Stimulated activated CD8-positive, alpha-beta memory T cell treated with anti-CD3 and anti-CD28 coated beads, Interleukin-4, amount 100 ng/mL, for 1 hour (primary cell): ENCODE results near the gene PRR7.
"Not testable (repeated sequence)": the region's sequence is repeated elsewhere in the genome, so short reads cannot be mapped to it uniquely, and the experiment has no call there.

Experiments
- DNase-seq, 2 donors: peaks; one replicate each; pipeline ENCODE4 v3.0.0-alpha.2; 2020; ENCODE audit warnings: low read depth in 2 of 2, low spot score in 1 of 2

Gene PRR7

DNA sequence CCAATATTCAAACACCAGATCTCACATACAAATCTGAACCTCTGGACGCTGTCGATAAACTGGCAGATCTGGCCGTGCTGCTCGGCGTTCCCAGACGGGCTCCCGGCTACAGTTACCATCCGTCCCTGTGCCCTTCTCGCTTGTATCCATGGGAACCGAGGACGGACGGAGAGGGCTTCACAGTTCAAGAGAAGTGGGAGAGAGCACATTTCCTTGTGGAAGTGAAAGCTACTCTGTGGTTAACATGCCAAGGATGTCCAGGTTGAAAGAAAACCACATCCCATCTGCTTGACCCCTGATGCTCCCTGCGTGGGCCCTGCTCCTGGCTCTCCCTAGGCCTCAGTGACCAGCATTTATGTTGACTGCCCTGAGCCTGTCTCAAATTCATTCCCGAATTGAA is 33.2 kb downstream of the PRR7 start:
- DNase-seq, result no peak

DNA sequence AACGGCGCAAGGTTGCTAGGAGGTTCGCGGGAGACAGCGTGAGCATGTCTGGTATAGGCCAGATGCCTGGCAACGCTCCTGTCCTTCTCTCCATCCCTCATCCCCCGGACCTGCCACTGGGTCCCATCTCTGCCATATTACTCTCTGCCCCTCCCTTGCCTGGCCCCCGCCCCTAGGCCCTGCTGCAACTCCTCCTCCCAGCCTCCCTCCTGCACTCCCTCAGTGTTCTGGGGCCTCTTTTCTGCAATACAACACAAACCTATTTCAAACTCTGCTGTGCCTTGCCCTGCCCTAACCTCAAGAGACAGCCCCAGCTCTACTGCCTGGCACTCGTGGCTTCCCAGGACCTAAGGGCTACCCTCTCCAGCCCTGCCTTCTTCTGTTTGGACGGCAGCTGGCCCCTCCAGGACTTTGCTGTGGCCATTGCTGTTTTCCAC is 35.8 kb downstream of the PRR7 start:
- DNase-seq, result no peak

DNA sequence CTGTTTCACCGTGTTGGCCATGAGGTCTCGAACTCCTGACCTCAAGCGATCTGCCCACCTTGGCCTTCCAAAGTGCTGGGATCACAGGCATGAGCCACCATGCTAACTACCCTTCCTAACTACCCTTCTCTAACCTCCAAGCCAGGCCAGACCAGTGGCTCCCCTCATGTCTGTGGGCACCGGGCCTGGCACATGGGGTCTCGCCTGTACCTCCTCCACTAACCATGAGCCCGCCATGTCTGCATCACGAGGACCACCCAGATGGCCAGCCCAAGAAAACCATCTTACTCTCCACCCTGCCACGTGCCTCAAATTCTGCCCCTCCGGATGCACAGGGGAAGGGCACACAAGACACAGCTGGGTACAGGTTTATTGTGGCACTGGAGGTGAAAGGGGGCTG is 36.4 kb downstream of the PRR7 start:
- DNase-seq, result no peak

DNA sequence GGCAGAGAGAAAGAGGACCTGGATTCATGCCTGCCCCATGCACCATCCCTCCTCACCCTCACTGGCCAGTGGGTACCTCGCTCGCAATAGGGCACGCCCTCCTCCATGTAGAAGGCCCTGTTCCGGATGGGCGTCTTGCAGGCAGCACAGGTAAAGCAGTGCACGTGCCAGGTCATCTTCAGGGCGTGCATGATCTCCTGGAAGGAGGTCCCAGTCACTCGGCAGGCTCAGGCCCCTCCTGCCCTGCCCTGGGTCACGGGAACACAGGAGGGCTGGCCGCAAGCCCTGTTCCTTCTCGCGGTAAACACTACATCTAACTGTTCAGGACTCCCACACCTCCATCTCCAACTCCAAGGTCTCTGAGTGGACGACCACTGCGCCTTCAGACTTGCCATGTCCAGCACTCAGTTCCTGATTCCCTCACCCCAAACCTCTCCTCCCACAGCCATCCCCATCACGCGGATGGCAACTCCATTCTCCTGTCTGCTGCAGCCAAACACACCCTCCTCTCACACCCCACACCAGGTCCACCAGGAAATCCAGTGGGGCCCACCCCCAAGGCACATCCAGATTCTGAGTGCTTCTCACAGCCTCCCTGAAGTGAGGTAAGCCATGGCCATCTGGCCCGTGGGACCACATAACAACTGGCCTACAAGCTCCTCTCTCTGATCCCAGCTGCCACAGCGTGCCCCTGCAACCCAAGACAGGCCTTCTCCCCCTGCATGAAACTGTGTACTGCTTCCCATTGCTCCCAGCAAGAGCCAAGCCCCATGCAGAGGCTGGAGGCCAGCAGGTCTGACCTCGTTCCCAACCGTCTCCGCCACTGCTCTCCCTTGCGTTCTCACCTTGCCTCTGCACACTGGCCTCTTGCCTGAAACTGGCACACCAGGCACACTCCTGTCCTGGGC is 37.6 kb downstream of the PRR7 start:
- no peak for DNase-seq

DNA sequence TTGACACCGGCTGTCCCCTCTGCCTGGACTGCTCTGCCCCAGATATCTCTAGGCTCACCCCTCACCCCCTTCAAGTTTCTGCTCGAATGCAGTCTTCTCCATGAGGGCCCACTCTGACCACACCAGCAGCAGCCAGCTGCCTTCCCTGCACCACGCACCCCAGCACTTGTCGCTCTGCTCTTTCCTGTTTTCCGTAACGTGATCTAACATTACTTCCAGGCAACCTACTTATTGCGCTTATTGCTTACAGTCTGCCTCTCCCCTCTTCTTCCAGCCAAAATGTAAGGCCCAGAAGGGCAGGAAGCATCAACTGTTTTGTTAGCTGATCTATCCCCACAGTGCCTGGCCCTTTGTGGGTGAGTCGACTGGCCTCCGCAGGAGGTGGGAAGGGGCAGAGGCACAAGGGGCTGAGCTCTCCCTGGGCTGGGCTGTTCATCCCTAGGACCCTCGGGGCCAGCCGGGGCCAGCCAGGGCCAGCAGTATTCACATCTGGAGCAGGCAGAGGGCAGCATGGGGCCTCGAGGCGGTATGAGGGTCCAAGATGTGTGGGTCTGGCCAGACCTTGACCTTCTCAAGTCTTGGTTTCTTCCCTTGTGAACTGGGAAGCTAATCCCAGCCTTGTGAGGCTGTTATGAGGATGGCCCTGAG is 38.4 kb downstream of the PRR7 start:
- DNase-seq, result no peak

DNA sequence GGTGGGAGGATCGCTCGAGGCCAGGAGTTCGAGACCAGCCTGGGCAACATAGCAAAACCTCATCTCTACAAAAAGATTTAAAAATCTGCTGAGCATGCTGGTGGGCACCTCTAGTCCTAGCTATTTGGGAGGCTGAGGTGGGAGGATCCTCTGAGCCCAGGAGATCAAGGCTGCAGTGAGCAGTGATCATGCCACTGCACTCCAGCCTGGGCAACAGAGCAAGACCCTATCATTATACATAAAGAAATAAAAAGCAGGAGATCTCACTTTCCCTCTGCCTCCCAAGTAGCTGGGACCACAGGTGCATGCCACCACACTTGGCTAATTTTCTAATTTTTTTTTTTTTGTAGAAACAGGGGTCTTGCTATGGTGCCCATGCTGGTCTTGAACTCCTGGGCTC is 39.1 kb downstream of the PRR7 start:
- DNase-seq, result not testable (repeated sequence)

DNA sequence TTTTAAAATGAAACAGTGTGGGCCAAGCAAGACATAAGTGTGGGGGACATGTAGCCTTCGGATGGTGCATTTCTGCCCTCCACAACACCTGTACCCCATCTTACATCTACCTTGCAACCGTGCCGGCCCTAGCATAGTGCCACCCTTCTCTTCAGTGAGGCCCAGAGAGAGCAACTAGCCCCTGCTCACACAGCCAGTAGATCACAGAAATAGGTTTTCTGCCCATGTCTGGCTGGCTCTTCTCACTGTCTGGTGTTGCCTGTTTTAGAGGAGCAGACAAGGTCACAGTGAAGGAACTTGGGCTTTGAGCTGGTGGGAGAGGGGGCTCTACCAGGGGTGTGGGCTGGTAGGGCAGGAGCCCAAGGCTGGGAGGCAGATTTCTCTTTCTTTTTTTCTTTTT is 39.6 kb downstream of the PRR7 start:
- no peak for DNase-seq

DNA sequence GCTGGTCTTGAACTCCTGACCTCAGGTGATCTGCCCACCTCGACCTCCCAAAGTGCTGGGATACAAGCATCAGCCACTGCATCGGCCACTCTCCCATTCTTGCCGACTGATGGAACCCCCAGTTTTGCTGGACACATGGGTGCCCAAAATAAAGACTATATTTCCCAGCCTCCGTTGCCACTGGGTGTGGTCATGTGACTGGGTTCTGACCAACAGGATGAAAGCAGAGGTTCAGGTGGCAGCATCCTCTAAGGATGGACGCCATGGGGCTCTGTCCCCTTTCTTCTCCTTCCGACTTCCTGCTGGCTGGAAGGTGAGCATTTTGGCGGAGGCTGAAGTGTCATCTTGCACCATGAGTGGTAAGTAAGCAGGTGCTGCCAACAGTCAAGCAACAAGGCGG is 40.5 kb downstream of the PRR7 start:
- DNase-seq, result no peak

DNA sequence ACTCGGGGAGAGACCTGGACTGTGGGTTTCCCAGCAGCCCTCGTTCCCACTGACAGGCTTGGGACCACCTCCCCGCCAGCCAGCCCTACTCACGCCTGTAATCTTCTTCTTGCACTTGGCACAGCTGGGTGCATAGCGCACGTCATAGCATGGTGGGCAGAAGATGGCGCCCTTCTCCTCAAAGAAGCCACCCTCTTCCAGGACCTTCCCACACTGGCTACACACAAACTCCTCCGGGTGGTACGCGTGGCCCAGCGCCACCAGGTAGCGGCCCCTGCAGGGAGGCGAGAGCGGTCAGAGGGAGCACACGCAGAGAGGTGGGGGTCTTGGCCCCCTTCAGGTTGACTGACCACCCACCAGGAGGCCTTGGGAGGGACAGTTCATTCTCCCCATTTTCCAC is 41.4 kb downstream of the PRR7 start:
- DNase-seq, result no peak

DNA sequence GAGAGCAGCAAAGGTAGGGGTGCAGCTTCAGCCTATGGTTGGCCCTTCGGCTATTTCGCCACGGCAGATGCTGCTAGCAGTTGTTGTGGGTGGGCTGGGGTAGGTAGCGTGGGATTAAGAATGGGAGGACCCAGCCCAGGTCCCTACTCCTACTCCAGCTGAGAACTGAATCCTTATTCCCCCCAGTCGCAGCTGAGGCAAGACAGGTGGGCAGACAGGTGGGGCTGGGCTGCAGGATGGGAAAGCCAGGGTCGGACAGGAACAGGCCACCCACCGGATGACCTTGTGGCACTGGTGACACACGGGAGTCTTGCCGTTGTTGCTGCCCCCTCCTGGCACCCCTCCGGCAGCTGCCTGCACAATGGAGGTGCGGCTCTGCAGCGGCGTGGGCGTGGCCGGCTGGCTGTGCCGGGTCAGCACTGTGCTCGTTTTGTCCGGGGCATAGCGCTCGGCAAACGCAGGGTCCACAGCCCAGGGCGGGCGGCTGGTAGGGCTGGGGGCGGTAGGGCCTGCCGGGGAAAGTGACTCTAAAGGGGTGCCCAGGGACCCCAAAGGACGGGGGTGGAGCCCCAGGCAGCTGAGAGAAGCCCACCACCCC is 42.6 kb downstream of the PRR7 start:
- DNase-seq, result no peak

DNA sequence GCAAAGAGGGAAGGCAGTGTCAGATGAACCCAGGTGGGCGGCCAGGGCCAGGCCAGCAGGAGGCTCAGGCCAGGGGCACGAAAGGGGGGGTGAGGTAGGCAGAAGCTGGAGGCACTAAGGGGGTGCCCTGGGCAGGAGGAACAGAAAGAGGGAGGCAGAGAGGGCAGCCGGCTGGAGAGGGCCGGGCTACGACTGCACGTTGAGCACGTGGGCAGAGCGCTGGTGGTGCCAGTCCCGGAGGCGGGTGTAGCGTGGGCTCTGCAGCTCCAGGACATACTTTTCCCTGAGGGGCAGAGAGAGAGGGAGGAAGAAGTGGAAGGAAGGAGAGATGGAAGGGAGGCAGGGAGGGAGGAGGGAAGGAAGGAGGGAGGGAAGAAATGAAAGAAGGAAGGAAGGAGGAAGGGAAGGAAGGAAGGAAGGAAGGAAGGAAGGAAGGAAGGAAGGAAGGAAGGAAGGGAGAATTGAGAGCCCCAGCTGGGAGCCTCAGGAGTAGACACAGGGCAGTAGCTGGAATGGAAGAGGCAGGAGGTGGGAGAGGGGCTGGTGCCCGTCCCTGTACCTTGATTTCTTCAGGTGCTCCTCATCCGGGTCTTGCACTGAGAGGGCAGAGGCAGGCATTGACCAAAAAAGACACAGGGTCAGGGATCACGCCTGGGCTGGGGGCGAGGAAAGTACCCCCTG is 43.8 kb downstream of the PRR7 start:
- no peak for DNase-seq

DNA sequence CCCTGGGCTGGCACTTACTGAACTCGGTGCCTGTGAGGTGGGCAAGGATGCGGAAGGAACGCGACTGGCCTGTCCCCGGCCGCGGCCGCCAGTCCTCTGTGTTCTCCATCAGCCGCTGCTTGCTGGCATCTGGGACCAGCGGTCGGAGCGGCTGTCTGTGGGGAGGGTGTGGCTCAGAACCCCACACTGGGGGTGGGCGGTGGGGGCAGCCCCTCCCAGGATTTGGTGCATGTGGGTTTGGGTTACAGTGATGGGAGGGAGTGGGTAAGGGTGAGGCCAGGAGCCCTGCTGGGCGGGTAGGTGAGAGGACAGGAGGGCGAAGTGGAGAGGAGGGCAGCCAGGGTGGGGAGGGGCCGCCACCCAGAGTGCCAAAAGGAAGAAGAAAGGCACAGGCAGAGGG is 44.4 kb downstream of the PRR7 start:
- no peak for DNase-seq

DNA sequence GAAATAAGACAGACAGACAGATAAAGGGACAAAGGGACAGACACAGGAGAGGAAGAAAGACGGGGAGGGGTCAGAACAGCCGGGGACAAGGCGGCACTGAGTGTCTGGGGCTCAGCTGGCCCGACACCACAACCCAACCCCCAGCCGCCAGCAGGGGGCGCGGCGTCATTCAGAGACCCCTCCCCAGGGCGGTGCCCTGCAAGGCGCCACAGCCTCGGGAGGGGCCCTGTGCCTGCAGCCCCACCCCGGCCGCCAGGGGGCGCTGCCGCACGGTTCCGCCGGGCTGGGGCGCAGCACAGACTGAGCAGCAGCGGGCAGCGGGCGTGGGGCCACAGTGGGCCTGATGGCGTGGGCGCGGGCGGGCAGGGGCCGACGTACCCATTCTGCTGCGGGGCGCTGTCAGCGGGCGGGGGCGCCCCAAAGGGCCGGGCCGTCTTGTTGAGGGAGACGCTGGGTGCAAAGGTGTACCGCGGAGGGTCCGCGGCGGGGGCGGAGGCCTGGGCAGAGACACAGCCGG is 44.9 kb downstream of the PRR7 start:
- no peak for DNase-seq

DNA sequence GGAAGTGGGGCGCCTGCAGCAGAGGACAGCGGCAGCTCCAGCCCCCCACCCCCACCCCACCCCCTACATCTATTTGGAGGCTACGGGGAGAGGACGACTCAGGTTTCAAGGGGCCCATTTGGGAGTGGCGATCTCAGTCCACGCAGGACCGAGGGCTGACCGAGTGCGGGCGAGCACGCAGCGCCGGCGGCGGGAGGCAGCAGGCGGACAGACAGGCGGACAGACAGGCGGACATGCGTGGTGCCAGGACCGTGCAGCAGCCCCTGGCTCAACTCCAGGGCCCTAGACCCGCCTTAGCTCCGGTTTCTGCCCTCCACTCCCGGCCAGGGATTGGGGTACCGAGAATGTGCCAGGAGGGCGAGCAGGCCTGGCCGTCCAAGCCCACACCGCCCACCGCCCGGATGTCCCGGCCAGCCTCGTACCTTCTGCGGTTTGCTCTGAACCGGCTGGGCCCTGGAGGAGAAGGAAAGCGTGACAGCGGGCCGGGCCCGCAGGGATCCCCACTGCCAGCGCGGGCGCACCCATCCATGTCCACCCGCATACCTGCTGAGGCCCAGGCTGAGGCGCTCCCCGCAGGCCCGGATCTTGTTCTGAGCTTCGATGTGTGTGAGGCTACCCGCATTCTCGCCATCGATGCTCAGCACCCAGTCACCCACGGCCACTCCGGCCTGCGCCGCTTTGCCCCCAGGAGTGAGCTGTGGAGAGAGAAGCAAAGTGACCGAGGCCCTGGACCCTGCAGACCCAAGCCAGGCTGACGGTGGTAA is 45.6 kb downstream of the PRR7 start:
- no peak for DNase-seq

DNA sequence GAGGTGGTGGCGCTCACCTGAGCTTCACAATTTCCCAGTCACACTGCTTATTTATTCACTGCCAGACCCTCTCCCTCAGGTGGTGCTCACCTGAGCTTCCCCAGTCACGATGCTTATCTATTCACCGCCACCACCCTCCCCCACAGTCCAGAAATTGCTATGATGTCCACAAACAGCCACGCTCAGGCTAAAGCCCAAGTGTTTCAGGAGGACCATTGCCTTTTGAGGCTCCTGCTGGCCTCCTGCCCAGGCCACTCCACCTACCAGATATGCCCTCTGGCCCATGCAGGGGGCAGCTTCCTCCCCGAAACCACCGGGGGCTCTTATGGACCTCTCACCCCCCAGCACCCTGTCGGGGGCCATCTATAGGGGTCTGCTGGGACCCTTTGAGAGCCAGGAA is 46.2 kb downstream of the PRR7 start:
- DNase-seq, result no peak

DNA sequence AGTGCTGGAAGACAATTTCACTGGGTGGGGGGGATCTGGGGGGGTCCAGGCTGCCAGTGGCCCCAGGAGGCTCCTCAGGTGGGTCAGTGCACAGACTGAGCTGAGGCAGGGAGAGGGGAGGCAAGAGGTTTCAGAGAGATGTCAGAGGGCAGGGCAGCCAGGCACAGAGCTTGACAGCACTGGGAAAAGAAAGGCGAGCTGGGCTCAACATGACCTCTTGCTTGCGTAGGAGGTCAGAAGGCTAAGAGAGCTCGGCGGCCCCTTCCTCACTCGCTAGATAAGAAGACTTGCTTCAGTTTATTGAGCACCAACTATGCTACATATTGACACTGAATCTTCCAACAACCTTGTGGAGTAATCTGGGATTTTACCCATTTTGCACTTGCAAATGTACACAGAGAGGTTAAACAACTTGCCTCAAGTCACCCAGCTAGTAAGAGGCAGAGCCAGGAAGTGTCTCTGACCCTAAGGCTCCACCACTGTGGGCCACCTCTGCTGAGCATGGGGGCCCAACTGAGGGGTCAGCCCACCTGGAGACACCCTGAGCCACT is 47.3 kb downstream of the PRR7 start:
- DNase-seq, result no peak

DNA sequence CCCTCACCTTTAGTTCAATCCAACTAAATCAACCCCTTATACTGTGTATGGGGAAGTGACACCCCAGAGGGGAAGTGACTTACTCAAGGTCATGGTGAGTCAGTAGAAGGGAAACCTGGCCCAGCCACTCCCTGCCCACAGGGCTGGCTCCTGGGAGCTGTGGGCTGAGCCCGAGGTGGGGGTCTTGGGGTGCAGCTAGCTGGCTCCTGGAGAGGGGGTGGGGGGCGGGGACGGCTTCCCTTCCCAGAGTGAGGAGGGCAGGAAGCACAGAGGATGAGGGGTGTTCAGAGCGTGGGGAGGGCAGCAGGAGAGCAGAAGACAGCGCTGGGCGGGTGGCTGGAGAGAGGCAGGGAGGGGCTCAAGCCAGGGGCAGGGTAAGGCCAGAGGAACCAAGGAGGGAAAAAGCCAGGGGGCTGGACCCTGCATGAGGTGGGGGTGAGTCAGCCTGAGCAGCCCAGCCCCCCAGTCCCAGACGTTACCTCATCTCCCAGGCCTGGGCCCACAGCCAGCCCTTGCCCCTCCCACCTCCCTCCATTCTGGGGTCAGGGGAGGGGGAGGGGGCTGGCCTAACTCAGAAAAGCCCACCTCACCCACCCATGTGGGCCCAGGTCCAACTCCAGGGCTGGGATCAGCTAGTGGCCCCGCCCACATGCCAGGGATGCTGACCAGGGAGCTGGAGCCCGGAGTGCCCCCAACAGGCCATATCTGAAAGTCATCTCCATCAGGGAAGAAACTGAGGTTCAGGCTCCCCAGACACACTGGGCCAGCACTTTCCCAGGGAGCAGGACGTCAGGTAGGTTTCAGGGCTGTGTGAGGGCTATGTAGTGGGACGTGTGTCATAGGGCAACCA is 48.0 kb downstream of the PRR7 start:
- DNase-seq, result no peak

DNA sequence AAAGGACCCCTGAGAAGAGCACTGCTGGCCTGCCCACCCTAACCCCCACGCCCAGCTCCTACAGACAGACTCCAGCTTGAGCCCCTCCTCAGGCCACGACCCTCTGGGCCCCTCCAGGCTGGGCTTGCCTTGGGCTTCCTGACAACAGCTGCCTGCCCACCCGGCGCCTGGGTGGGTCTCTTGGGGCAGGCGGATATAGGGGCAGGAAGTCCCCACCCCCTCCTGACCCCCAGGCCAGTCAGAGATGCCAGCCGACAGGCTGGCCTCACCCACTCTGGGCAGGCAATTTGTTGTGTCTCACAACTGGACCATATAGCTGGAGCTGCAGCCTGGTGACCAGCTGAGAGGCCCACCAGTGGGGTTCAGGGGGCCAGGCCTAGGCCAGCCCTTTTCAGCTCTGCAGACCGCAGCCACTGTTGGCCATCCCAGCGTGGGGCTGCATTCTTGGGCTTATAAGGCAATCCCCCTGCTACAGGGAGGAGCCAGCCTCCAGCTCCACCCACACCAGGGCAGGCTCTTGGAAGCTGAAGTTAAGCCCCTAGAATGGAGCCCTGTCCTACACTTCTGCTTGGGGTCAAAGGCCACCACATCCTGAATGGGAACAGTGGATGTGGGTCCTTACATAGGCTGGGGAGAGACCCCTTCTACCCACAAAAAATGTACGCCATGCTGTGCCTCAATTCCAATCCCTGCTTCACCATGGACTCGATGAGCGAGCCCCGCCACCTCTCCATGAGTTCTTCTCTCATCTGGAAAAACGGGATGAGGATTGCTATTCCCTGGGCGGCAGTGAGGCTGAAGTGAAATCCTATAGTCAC is 48.8 kb downstream of the PRR7 start:
- no peak for DNase-seq
